Adrenal gland (tissue), 12 donors: Measurements from ENCODE around the gene MAST2. TPM values are rescaled to one million over a fixed set of nuclear protein-coding genes. Genes with fewer than 3 reads are reported as not detected.

Experiments
- DNase-seq, 7 donors: peaks; one replicate each; pipeline ENCODE4 v3.0.0-alpha.2; 2019 to 2020
- H3K27ac ChIP-seq, 5 donors: fragments of 200-600 bp; sonication (generic) in 4 of 5; 1 replicate in 3 of 5; 2 replicates in 2 of 5; pipeline versions ENCODE4 v1.5.1 to v1.8.0; 2016 to 2020; ENCODE audit warnings: mild to moderate bottlenecking in 1 of 5
- H3K27me3 ChIP-seq: fragments of 200-600 bp; 2 replicates; pipeline ENCODE4 v1.8.0; 2021
- H3K36me3 ChIP-seq, 2 donors: fragments of 200-600 bp; replicated peaks in 1 of 2; 1 replicate in 1 of 2; 2 replicates in 1 of 2; pipeline versions ENCODE4 v1.5.1 to v1.8.0; 2018 to 2022
- H3K4me1 ChIP-seq, 2 donors: fragments of 200-600 bp; replicated peaks in 1 of 2; 1 replicate in 1 of 2; 2 replicates in 1 of 2; pipeline versions ENCODE4 v1.5.1 to v1.8.0; 2018 to 2021
- H3K4me3 ChIP-seq, 4 donors: fragments of 200-600 bp; sonication (generic) in 3 of 4; one replicate each; pipeline ENCODE4 v1.5.1; 2016 to 2018
- H3K9me3 ChIP-seq, 3 donors: fragments of 200-600 bp; sonication (generic) in 1 of 3; replicated peaks in 1 of 3; 1 replicate in 2 of 3; 2 replicates in 1 of 3; pipeline versions ENCODE4 v1.5.1 to v1.8.0; 2016 to 2021
- POLR2A ChIP-seq, 2 donors: fragments of 450-650 bp; IDR thresholded peaks; one replicate each; pipeline ENCODE4 v1.6.1; 2017; ENCODE audit warnings: antibody characterized with exemption in 2 of 2, mild to moderate bottlenecking in 2 of 2, moderate library complexity in 1 of 2
- WGBS, 4 donors: extraction: QIAGEN DNeasy Blood & Tissue Kit in 2 of 4; methylation state at CpG; one replicate each; pipeline versions ENCODE4 v1.1.5 to v1.1.7; 2013 to 2017; 5-methylcytosine and 5-hydroxymethylcytosine counted together
- intact Hi-C, 2 donors: fragments of 100-400 bp; cut with DNase I; formaldehyde crosslinking; loops; one replicate each; pipeline versions ENCODE4 v1.14.1 to v1.15.0; 2022 to 2023
- polyA plus RNA-seq, 3 donors: library from polyadenylated mRNA; stranded (reverse); fragments of 200-250 nt in 2 of 3; fragments of 350-450 nt in 1 of 3; fragmentation: Illumina TruSeq in 1 of 3; extraction: RNeasy Lipid Tissue Mini Kit (QIAGEN cat#74804) in 1 of 3; gene quantifications; one replicate each; pipeline ENCODE4 v1.2.3, GENCODE V29; 2013 to 2014
- total RNA-seq, 9 donors: library from RNA; depleted of rRNA in 4 of 9; stranded (reverse); fragments of >200 nt in 4 of 9; fragments of 120-200 nt in 1 of 9; fragmentation: NEBNext Ultra II Directional in 1 of 9; extraction: Animal tissue kit (Norgen Biotek cat#: 25700) in 1 of 9; gene quantifications; one replicate each; pipeline versions ENCODE4 v1.1.0 to v1.2.4, GENCODE V29; 2013 to 2023
- TF ChIP-seq, protein P1 (sequence below), 6 experiments: fragments of 450-650 bp in 4 of 6; fragments of 200-600 bp in 2 of 6; sonication (generic) in 1 of 6; IDR thresholded peaks; 1 replicate in 5 of 6; 2 replicates in 1 of 6; pipeline versions ENCODE4 v1.5.1 to v1.8.0; 2016 to 2021; ENCODE audit warnings: antibody characterized with exemption in 6 of 6, mild to moderate bottlenecking in 2 of 6, moderate library complexity in 1 of 6
- donor health status: healthy with polysubstance abuse.
- donor health status: Bipolar disorder and iron deficiency.
- donor health status: DM: yes; HTN: yes; CAD: no.
- donor health status: DM: no; HTN: no; CAD: no.
- donor health status: DM: no; HTN: no; CAD: no.
- donor health status: DM: yes; HTN: yes; CAD: no.

MAST2 gene
- total and polyA plus RNA-seq, 12 donors: 18.1 to 38.5 (median 23.5) TPM

DNA sequence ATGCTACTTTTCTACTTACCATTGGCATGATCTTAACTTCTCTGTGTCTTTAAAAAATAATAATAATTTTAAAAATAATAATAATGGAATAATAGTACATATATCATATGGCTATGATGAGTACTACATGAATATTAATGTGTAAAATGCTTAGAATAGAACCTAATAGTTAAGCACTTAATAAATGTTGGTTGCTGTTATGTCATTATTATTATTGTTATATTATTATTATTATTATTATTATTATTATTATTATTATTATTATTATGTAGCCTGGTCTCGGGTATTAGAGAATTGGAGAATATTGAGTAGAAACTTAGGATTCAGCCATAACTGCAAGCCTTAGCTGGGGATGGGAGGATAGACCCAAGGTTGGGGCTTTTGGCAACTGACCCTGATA, 108.2 kb downstream of the MAST2 start:
- no peak for DNase-seq
- Histone ChIP-seq H3K27ac (no peak overlapping the region), H3K36me3 (no peaks in the 10 kb centered on the region), H3K9me3 (no peaks in the 10 kb centered on the region), H3K4me1 (peaks cover 10 to 27% of the 10 kb centered on the region in 2 donors), H3K27me3 (no peaks in the 10 kb centered on the region), H3K4me3 (no peak overlapping the region)
- TF ChIP-seq, protein P1, sequence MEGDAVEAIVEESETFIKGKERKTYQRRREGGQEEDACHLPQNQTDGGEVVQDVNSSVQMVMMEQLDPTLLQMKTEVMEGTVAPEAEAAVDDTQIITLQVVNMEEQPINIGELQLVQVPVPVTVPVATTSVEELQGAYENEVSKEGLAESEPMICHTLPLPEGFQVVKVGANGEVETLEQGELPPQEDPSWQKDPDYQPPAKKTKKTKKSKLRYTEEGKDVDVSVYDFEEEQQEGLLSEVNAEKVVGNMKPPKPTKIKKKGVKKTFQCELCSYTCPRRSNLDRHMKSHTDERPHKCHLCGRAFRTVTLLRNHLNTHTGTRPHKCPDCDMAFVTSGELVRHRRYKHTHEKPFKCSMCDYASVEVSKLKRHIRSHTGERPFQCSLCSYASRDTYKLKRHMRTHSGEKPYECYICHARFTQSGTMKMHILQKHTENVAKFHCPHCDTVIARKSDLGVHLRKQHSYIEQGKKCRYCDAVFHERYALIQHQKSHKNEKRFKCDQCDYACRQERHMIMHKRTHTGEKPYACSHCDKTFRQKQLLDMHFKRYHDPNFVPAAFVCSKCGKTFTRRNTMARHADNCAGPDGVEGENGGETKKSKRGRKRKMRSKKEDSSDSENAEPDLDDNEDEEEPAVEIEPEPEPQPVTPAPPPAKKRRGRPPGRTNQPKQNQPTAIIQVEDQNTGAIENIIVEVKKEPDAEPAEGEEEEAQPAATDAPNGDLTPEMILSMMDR (IDR thresholded peaks at IDR 0.05): no peak
- no peak for TF ChIP-seq POLR2A (IDR thresholded peaks at IDR 0.05)
- WGBS, 4 donors: 83 to 95% (median 86%) methylated on average over 1 of the region's 1 CpG
- intact Hi-C loops: no loop called here

DNA sequence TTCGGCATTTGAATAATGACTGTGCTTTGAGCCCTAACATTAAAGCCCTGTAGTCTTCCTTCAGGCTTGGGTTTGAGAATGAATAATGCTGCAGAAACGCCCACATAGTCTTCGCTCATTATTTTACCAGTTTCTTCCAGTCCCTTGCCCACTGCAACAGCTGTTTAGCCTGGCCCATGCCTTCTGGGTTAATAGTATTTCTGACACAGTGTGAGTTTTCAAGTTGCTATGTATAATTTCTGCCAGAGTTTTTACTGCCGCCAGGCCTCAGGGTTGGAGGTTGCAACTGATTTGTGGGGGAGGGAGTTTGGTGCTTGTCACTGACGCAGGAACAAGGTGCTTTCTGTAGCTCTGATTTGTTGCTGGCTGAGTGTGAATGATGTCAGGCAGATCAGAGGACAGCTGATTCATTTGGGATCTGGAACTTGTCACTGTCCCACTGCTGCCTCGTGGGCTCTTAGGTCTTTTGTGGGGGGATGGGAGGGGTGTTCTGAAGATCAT, 109.8 kb downstream of the MAST2 start:
- no peaks in the 10 kb centered on the region for H3K9me3 ChIP-seq
- peaks cover 10 to 27% of the 10 kb centered on the region in 2 donors for H3K4me1 ChIP-seq
- peak; percentile 76 to 92 (median 81) for DNase-seq
- 32 to 45% (median 43%) methylated on average over 6 of the region's 6 CpGs for WGBS, 4 donors
- H3K4me3 ChIP-seq: peak overlapping the region in 1 of 4 donors; percentile 14
- H3K36me3 ChIP-seq: no peaks in the 10 kb centered on the region
- no peaks in the 10 kb centered on the region for H3K27me3 ChIP-seq
- intact Hi-C loops: no loop called here
- TF ChIP-seq POLR2A (IDR thresholded peaks at IDR 0.05): peak in 1 of 2 donors; percentile 65
- TF ChIP-seq, protein P1 (IDR thresholded peaks at IDR 0.05): peak in 2 of 6 experiments; percentile 16 to 19
- H3K27ac ChIP-seq: peak overlapping the region; percentile 54 to 87 (median 63)

DNA sequence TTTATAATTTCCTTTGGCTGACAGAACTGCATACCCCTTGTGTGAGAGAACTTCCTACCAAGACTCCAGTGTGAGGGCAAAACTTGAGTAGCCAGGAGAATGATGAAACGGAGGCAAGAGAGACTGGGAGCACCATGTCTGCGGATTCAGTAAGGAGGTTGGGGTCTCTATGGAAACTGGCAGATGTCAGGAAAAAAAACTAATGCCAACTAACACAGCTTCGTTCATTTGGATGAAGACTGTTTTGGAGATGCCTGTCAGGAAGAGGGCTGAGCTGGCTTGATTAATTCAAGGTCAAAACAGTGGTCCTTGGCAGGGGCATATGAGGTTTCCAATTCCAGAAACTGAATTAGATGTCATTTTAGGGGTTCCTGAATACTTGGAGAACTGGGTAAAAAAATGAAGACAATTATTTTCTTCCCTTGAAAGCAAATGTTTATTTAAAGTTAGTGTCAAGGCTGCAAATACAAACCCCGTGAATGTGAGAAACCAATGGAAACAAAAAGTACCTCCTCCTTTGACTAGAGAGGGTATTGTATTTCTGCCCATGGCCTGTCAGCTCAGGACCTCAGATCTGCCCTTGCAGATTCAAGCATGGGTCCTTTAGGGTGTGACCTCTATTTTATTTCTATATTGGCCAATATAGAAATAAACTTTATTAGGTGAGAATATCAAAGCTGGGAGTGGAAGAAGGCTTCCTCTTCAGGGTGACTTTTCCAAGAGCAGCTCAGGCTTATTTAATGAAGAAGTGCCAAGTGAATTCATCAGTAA, 110.5 kb downstream of the MAST2 start:
- peak in 2 of 7 donors; percentile 10 to 29 for DNase-seq
- 25 to 48% (median 40%) methylated on average over 4 of the region's 4 CpGs for WGBS, 4 donors
- no peaks in the 10 kb centered on the region for H3K27me3 ChIP-seq
- H3K4me3 ChIP-seq: peak overlapping the region in 1 of 4 donors; percentile 14
- H3K9me3 ChIP-seq: no peaks in the 10 kb centered on the region
- no peak for TF ChIP-seq POLR2A (IDR thresholded peaks at IDR 0.05)
- peak overlapping the region; percentile 54 to 87 (median 63) for H3K27ac ChIP-seq
- intact Hi-C loops: no loop called here
- H3K4me1 ChIP-seq: peaks cover 10 to 27% of the 10 kb centered on the region in 2 donors
- H3K36me3 ChIP-seq: no peaks in the 10 kb centered on the region

DNA sequence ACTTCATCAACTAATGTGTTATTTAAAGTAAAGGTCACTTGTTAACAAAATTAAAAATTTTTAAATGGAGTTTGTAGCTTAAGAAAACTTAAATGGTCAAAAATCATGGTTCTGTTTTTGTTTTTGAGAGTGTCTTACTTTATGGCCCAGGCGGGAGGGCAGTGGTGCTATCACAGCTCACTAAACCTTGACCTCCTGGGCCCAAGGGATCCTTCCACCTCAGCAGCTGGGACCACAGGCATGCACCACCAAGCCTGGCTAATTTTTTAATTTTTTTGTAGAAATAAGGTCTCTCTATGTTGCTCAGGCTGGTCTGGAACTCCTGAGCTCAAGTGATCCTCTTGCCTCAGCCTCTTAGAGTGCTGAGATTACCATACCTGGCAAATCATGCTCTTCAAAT, 111.4 kb downstream of the MAST2 start:
- WGBS, 4 donors: 76 to 100% (median 87%) methylated on average over 1 of the region's 1 CpG
- DNase-seq: no peak
- Histone ChIP-seq H3K27me3 (no peaks in the 10 kb centered on the region), H3K4me3 (no peak overlapping the region), H3K27ac (no peak overlapping the region), H3K4me1 (peaks cover 10 to 27% of the 10 kb centered on the region in 2 donors), H3K36me3 (no peaks in the 10 kb centered on the region), H3K9me3 (no peaks in the 10 kb centered on the region)
- TF ChIP-seq, protein P1 (IDR thresholded peaks at IDR 0.05): no peak
- no peak for TF ChIP-seq POLR2A (IDR thresholded peaks at IDR 0.05)
- intact Hi-C loops: no loop called here
